Kidney (tissue), 22 donors: ENCODE measurements around the gene SELENOI. TPM values are rescaled to one million over a fixed set of nuclear protein-coding genes. Genes with fewer than 3 reads are reported as not detected.

ENCODE experiments used
- DNase-seq, 5 donors: peaks; one replicate each; pipeline ENCODE4 v3.0.0-alpha.2; 2013 to 2020
- FAIRE-seq: peaks from 2 replicates; lab custom pipeline; 2012; peaks lifted over from hg19 to GRCh38; lab: Jason Lieb, UNC
- H3K27ac ChIP-seq, 2 donors: one replicate each; pipeline ENCODE4 v1.7.0; 2013; ENCODE audit warnings: low read depth in 2 of 2, low read length in 2 of 2, inconsistent platforms in 1 of 2
- H3K27me3 ChIP-seq: one replicate; pipeline ENCODE4 v1.7.1; 2013; ENCODE audit warnings: low read length, inconsistent platforms; ENCODE audit not compliant: control insufficient read depth, insufficient read depth
- H3K36me3 ChIP-seq, 3 donors: one replicate each; pipeline versions ENCODE4 v1.7.0 to v1.7.1; 2013; ENCODE audit warnings: low read length in 3 of 3, control low read depth in 1 of 3, inconsistent platforms in 1 of 3; ENCODE audit not compliant: insufficient read depth in 3 of 3, control insufficient read depth in 2 of 3
- H3K4me1 ChIP-seq, 3 donors: one replicate each; pipeline versions ENCODE4 v1.7.0 to v1.7.1; 2013; ENCODE audit warnings: low read length in 3 of 3, inconsistent platforms in 1 of 3, low read depth in 1 of 3; ENCODE audit not compliant: control insufficient read depth in 2 of 3, insufficient read depth in 2 of 3
- H3K4me3 ChIP-seq, 3 donors: one replicate each; pipeline versions ENCODE4 v1.7.0 to v1.8.1; 2013; ENCODE audit warnings: low read length in 3 of 3, control low read depth in 1 of 3, inconsistent platforms in 1 of 3
- H3K9ac ChIP-seq, 3 donors: one replicate each; pipeline versions ENCODE4 v1.7.0 to v1.7.1; 2013; ENCODE audit warnings: low read length in 3 of 3, control low read depth in 1 of 3, inconsistent platforms in 1 of 3
- H3K9me3 ChIP-seq, 3 donors: one replicate each; pipeline versions ENCODE4 v1.7.0 to v1.7.1; 2013; ENCODE audit warnings: low read length in 3 of 3, control low read depth in 1 of 3, inconsistent platforms in 1 of 3; ENCODE audit not compliant: control insufficient read depth in 2 of 3, insufficient read depth in 1 of 3
- CTCF ChIP-seq: IDR thresholded peaks from 3 replicates; pipeline ENCODE4 v1.5.1; 2012; ENCODE audit warnings: mild to moderate bottlenecking, moderate library complexity, borderline replicate concordance; ENCODE audit not compliant: insufficient read depth; ENCODE audit errors: extremely low read depth
- intact Hi-C: fragments of 100-400 bp; cut with DNase I; formaldehyde crosslinking; loops from one replicate; pipeline ENCODE4 v1.11.1; 2022
- long read RNA-seq, 10 donors: library from polyadenylated mRNA in 1 of 10; unstranded in 1 of 10; transcript quantifications; one replicate each; pipeline ENCODE4 v2.0.0 and lab custom pipeline, GENCODE V29; 2021 to 2026
- polyA plus RNA-seq: library from polyadenylated mRNA; stranded (reverse); fragments of 350-450 nt; fragmentation: Illumina TruSeq; extraction: RNeasy Lipid Tissue Mini Kit (QIAGEN cat#74804); gene quantifications from one replicate; pipeline ENCODE4 v1.2.3, GENCODE V29; 2014; ENCODE audit warnings: low read depth, low replicate concordance; ENCODE audit not compliant: insufficient read depth
- total RNA-seq: library from RNA; stranded (reverse); fragmentation: NEBNext Ultra II Directional; extraction: Animal tissue kit (Norgen Biotek cat#: 25700); gene quantifications from one replicate; pipeline ENCODE4 v1.2.1, GENCODE V29; 2021
- donor health status: control.
- donor health status: control.
- donor health status: control.
- donor health status: control.
- donor health status: control.
- donor health status: DM: yes; HTN: yes; CAD: no.
- donor health status: Normal renal cell carcinoma (clear cell type).

SELENOI gene
- 23.7 TPM for total RNA-seq
- polyA plus RNA-seq, result 5.3 TPM
- long read RNA-seq, donor 1, full-length matches to known transcripts, result 2 of 2 reads
- long read RNA-seq, donor 1, partial matches to known transcripts, result 0 of 2 reads
- long read RNA-seq, donor 1, other reads (novel, unspliced or antisense), result 0 of 2 reads
- long read RNA-seq, donor 2, full-length matches to known transcripts, result 2 of 2 reads
- long read RNA-seq, donor 2, partial matches to known transcripts, result 0 of 2 reads
- long read RNA-seq, donor 2, other reads (novel, unspliced or antisense), result 0 of 2 reads
- long read RNA-seq, donor 3, full-length matches to known transcripts, result 2 of 2 reads
- long read RNA-seq, donor 3, partial matches to known transcripts, result 0 of 2 reads
- long read RNA-seq, donor 3, other reads (novel, unspliced or antisense), result 0 of 2 reads
- long read RNA-seq, donor 4, result 0 reads
- long read RNA-seq, donor 5, full-length matches to known transcripts, result 1 of 1 reads
- long read RNA-seq, donor 5, partial matches to known transcripts, result 0 of 1 reads
- long read RNA-seq, donor 5, other reads (novel, unspliced or antisense), result 0 of 1 reads
- long read RNA-seq, donor 6, full-length matches to known transcripts, result 3 of 3 reads
- long read RNA-seq, donor 6, partial matches to known transcripts, result 0 of 3 reads
- long read RNA-seq, donor 6, other reads (novel, unspliced or antisense), result 0 of 3 reads
- long read RNA-seq, donor 7, full-length matches to known transcripts, result 1 of 4 reads
- long read RNA-seq, donor 7, partial matches to known transcripts, result 0 of 4 reads
- long read RNA-seq, donor 7, other reads (novel, unspliced or antisense), result 3 of 4 reads
- long read RNA-seq, donor 8, result 0 reads
- long read RNA-seq, donor 9, full-length matches to known transcripts, result 2 of 2 reads
- long read RNA-seq, donor 9, partial matches to known transcripts, result 0 of 2 reads
- long read RNA-seq, donor 9, other reads (novel, unspliced or antisense), result 0 of 2 reads
- long read RNA-seq, donor 10, full-length matches to known transcripts, result 4 of 4 reads
- long read RNA-seq, donor 10, partial matches to known transcripts, result 0 of 4 reads
- long read RNA-seq, donor 10, other reads (novel, unspliced or antisense), result 0 of 4 reads

- no peaks in the 10 kb centered on the region for H3K36me3 ChIP-seq
- H3K27me3 ChIP-seq, result no peaks in the 10 kb centered on the region
- DNase-seq (peak; percentile 99 to 100 (median 100)), FAIRE-seq (peak; percentile 82)
- H3K9ac ChIP-seq, result peak within 1 kb of the TSS; percentile 90 to 100 (median 100)
- intact Hi-C loops, result no loop called here
- peaks cover 0 to 18% (median 5%) of the 10 kb centered on the region in 3 donors for H3K4me1 ChIP-seq
- H3K27ac ChIP-seq, result peak within 1 kb of the TSS; percentile 95 to 97
- TF ChIP-seq CTCF, result no peak
- peak within 1 kb of the TSS; percentile 95 to 100 (median 96) for H3K4me3 ChIP-seq
- no peaks in the 10 kb centered on the region for H3K9me3 ChIP-seq
Measured at GRCh38 chr2:26345545-26346453, at the start of gene SELENOI. SELENOI (plus strand) TSS chr2:26346143; CDS start chr2:26346233, 90 bp downstream.

- no peak for TF ChIP-seq CTCF
- H3K9me3 ChIP-seq, result no peaks in the 10 kb centered on the region
- no peaks in the 10 kb centered on the region for H3K27me3 ChIP-seq
- peaks cover 0 to 10% (median 5%) of the 10 kb centered on the region in 3 donors for H3K4me1 ChIP-seq
- H3K4me3 ChIP-seq, result no peak overlapping the region
- no peak overlapping the region for H3K9ac ChIP-seq
- H3K27ac ChIP-seq, result no peak overlapping the region
- H3K36me3 ChIP-seq, result no peaks in the 10 kb centered on the region
- DNase-seq (no peak), FAIRE-seq (no peak)
- intact Hi-C loops, result no loop called here
Measured at GRCh38 chr2:26297061-26297460, 48.9 kb upstream of the SELENOI start.

- no peaks in the 10 kb centered on the region for H3K36me3 ChIP-seq
- TF ChIP-seq CTCF, result no peak
- intact Hi-C loops, result no loop called here
- no peaks in the 10 kb centered on the region for H3K27me3 ChIP-seq
- FAIRE-seq, result no peak
- no peaks in the 10 kb centered on the region for H3K9me3 ChIP-seq
- H3K4me3 ChIP-seq, result peak overlapping the region in 2 of 3 donors; percentile 93 to 94
- peaks cover 0 to 10% (median 5%) of the 10 kb centered on the region in 3 donors for H3K4me1 ChIP-seq
- H3K9ac ChIP-seq, result peak overlapping the region in 2 of 3 donors; percentile 75 to 90
- DNase-seq, result peak in 2 of 5 donors; percentile 16 to 21
- H3K27ac ChIP-seq, result peak overlapping the region; percentile 91 to 92
Measured at GRCh38 chr2:26298286-26298637, 47.7 kb upstream of the SELENOI start.
